A549 (cell line): ENCODE measurements around the gene TPM2. TPM values are rescaled to one million over a fixed set of nuclear protein-coding genes. Genes with fewer than 3 reads are reported as not detected.

Experiments used
- ATAC-seq, 2 experiments: fragments of 200-7000 bp in 1 of 2; fragments of >200 bp in 1 of 2; cut with Nextera tagmentation in 1 of 2; cut with Tn5 transposase in 1 of 2; 3 replicates each; pipeline versions ENCODE4 v1.8.0 to v1.9.1; 2018 to 2020; ENCODE audit warnings: mild to moderate bottlenecking in 1 of 2, moderate library complexity in 1 of 2
- CTCF ChIA-PET: fragments of 300-600 bp; sonication (Branson Sonifier 250); formaldehyde crosslinking; extraction: SDS; loops from one replicate; lab custom pipeline; 2021; ENCODE audit warnings: antibody characterized with exemption, inconsistent platforms; lab: Yijun Ruan, JAX
- POLR2A ChIA-PET: fragments of 350-600 bp; formaldehyde crosslinking; extraction: SDS; loops from one replicate; lab custom pipeline; 2021; ENCODE audit warnings: antibody characterized with exemption, inconsistent platforms; lab: Yijun Ruan, JAX
- DNase-seq, 2 experiments: peaks; one replicate each; pipeline versions ENCODE4 v3.0.0 to v3.0.0-alpha.2; 2011 to 2016; ENCODE audit warnings: low read depth in 1 of 2, low spot score in 1 of 2
- FAIRE-seq: peaks from 2 replicates; lab custom pipeline; 2011; peaks lifted over from hg19 to GRCh38; lab: Jason Lieb, UNC
- H3K27ac ChIP-seq, 2 experiments: fragments of >200 bp; sonication (Bioruptor Twin); formaldehyde crosslinking; 3 replicates each; pipeline ENCODE4 v1.5.1; 2016 to 2017
- H3K4me1 ChIP-seq: fragments of >200 bp; sonication (Bioruptor Twin); formaldehyde crosslinking; 3 replicates; pipeline ENCODE4 v1.6.1; 2016
- H3K4me2 ChIP-seq: fragments of >200 bp; sonication (Bioruptor Twin); formaldehyde crosslinking; 3 replicates; pipeline ENCODE4 v1.6.1; 2016
- H3K4me3 ChIP-seq: fragments of >200 bp; sonication (Bioruptor Twin); formaldehyde crosslinking; 3 replicates; pipeline ENCODE4 v1.5.1; 2016
- H3K9me3 ChIP-seq: fragments of >200 bp; sonication (Bioruptor Twin); formaldehyde crosslinking; 3 replicates; pipeline ENCODE4 v1.6.1; 2016
- BHLHE40 ChIP-seq: IDR thresholded peaks from 2 replicates; pipeline ENCODE4 v1.6.1; 2012; ENCODE audit warnings: low read depth, low read length, inconsistent platforms
- CBX8 ChIP-seq: fragments of 200-600 bp; sonication (generic); IDR thresholded peaks from 2 replicates; pipeline ENCODE4 v1.6.1; 2016
- CEBPB ChIP-seq, 2 experiments: fragments of >200 bp in 1 of 2; sonication (Bioruptor Twin) in 1 of 2; formaldehyde crosslinking in 1 of 2; IDR thresholded peaks; 2 replicates each; pipeline ENCODE4 v1.6.1; 2012 to 2016
- CHD4 ChIP-seq: fragments of 200-600 bp; sonication (generic); IDR thresholded peaks from 2 replicates; pipeline ENCODE4 v1.6.1; 2016; ENCODE audit warnings: antibody characterized with exemption, mild to moderate bottlenecking, borderline replicate concordance
- EP300 ChIP-seq, 2 experiments: fragments of >200 bp; sonication (Bioruptor Twin); formaldehyde crosslinking; IDR thresholded peaks; 2 replicates in 1 of 2; 3 replicates in 1 of 2; pipeline ENCODE4 v1.6.1; 2016 to 2017
- FOSB ChIP-seq: fragments of 250-450 bp; sonication (Bioruptor Pico); IDR thresholded peaks from 2 replicates; pipeline ENCODE4 v1.5.0; 2020; ENCODE audit warnings: mild to moderate bottlenecking, moderate library complexity
- FOXS1 ChIP-seq: fragments of 250-450 bp; sonication (Bioruptor Pico); IDR thresholded peaks from 2 replicates; pipeline ENCODE4 v1.5.0; 2020; ENCODE audit warnings: mild to moderate bottlenecking, moderate library complexity
- GATA3 ChIP-seq: IDR thresholded peaks from 2 replicates; pipeline ENCODE4 v1.6.1; 2012; ENCODE audit warnings: borderline replicate concordance
- HEYL ChIP-seq: fragments of 250-450 bp; sonication (Bioruptor Pico); IDR thresholded peaks from 2 replicates; pipeline ENCODE4 v1.8.0; 2021; ENCODE audit warnings: mild to moderate bottlenecking, moderate library complexity
- HOXA7 ChIP-seq: fragments of 250-450 bp; sonication (Bioruptor Pico); IDR thresholded peaks from 2 replicates; pipeline ENCODE4 v1.5.0; 2020; ENCODE audit warnings: mild to moderate bottlenecking, moderate library complexity
- KDM1A ChIP-seq: fragments of 200-600 bp; sonication (generic); IDR thresholded peaks from 2 replicates; pipeline ENCODE4 v1.6.1; 2016; ENCODE audit warnings: low read depth, mild to moderate bottlenecking
- MAZ ChIP-seq: fragments of 150-350 bp; IDR thresholded peaks from 2 replicates; pipeline ENCODE4 v1.6.1; 2014; ENCODE audit warnings: antibody characterized with exemption, low read depth, low read length, borderline replicate concordance
- MYC ChIP-seq: IDR thresholded peaks from 2 replicates; pipeline ENCODE4 v1.6.1; 2012; ENCODE audit warnings: mild to moderate bottlenecking, inconsistent platforms, low read length, improper control_type of control experiment, borderline replicate concordance
- NR3C1 ChIP-seq: fragments of >200 bp; sonication (Bioruptor Twin); formaldehyde crosslinking; IDR thresholded peaks from 3 replicates; pipeline ENCODE4 v1.6.1; 2017
- PHF8 ChIP-seq: fragments of 200-600 bp; sonication (generic); IDR thresholded peaks from 2 replicates; pipeline ENCODE4 v1.6.1; 2016; ENCODE audit warnings: low read depth, mild to moderate bottlenecking, antibody characterized with exemption, moderate library complexity, borderline replicate concordance
- POLR2AphosphoS2 ChIP-seq: conservative IDR thresholded peaks from 2 replicates; pipeline ENCODE4 v1.6.1; 2012; ENCODE audit warnings: low read length, improper control_type of control experiment, inconsistent platforms
- RAD21 ChIP-seq, 2 experiments: fragments of >200 bp in 1 of 2; sonication (Bioruptor Twin) in 1 of 2; formaldehyde crosslinking in 1 of 2; IDR thresholded peaks in 1 of 2; conservative IDR thresholded peaks in 1 of 2; 2 replicates in 1 of 2; 3 replicates in 1 of 2; pipeline ENCODE4 v1.6.1; 2012 to 2018; ENCODE audit warnings: inconsistent platforms in 1 of 2
- RARB ChIP-seq: fragments of 250-450 bp; sonication (Bioruptor Pico); IDR thresholded peaks from 2 replicates; pipeline ENCODE4 v1.8.0; 2021; ENCODE audit warnings: mild to moderate bottlenecking, moderate library complexity
- RCOR1 ChIP-seq: fragments of 150-350 bp; IDR thresholded peaks from 2 replicates; pipeline ENCODE4 v1.6.1; 2014; ENCODE audit warnings: antibody characterized with exemption, low read length, low read depth
- RNF2 ChIP-seq: fragments of 200-600 bp; sonication (generic); IDR thresholded peaks from 2 replicates; pipeline ENCODE4 v1.6.1; 2016; ENCODE audit warnings: low read depth, mild to moderate bottlenecking, antibody characterized with exemption, moderate library complexity, borderline replicate concordance
- TP53 ChIP-seq: fragments of 250-450 bp; sonication (Bioruptor Pico); IDR thresholded peaks from 2 replicates; pipeline ENCODE4 v1.5.0; 2021; ENCODE audit warnings: mild to moderate bottlenecking, moderate library complexity
- ZNF302 ChIP-seq: fragments of 250-450 bp; sonication (Bioruptor Pico); IDR thresholded peaks from 2 replicates; pipeline ENCODE4 v1.9.0; 2021; ENCODE audit warnings: inconsistent platforms, mild to moderate bottlenecking, moderate library complexity
- WGBS: methylation state at CpG from one replicate; pipeline ENCODE4 v1.1.6; 2017; ENCODE audit errors: missing lambda C conversion rate; 5-methylcytosine and 5-hydroxymethylcytosine counted together
- polyA plus RNA-seq, 4 experiments: library from polyadenylated mRNA; depleted of rRNA in 3 of 4; stranded (reverse); fragments of >200 nt; fragmentation: RNase III in 1 of 4; extraction: RNeasy Plus Mini Kit Qiagen cat#74134 plus additional on column Dnase treatment in 1 of 4; gene quantifications; 2 replicates in 3 of 4; 3 replicates in 1 of 4; pipeline ENCODE4 v1.2.3, GENCODE V29; 2011 to 2017
- TF ChIP-seq, protein P1 (sequence below): fragments of 200-600 bp; sonication (generic); IDR thresholded peaks from 2 replicates; pipeline ENCODE4 v1.6.1; 2016; ENCODE audit warnings: antibody characterized with exemption, mild to moderate bottlenecking, moderate library complexity
- TF ChIP-seq, protein P2 (sequence below): fragments of >200 bp; sonication (Bioruptor Twin); formaldehyde crosslinking; IDR thresholded peaks from 3 replicates; pipeline ENCODE4 v1.6.1; 2016
- TF ChIP-seq, protein P3 (sequence below): fragments of 450-650 bp; IDR thresholded peaks from 2 replicates; pipeline ENCODE4 v1.6.1; 2014; ENCODE audit warnings: antibody characterized with exemption

TPM2 gene
- polyA plus RNA-seq, 2 of the 4 experiments (the other 2 are of a cell fraction): 281 to 956 TPM

DNA sequence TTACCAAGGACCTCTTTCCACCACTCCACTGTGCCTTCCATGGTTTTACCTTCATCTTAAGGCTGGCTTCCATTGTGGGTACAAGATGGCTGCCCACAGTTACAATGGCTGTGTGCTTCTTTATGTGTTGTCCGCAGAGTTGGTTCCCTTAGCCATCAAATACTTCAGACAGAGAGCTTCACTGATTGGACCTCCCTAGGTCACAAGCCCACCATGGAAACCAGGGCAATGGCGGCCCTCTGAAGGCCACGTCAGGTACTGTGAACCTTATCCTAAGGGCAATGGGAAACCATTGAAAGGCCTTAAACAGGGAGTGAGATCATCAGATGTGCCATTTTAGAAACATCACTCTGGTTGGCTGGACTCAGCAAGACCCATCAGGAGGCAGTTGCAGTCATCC lies 21.8 kb downstream of the TPM2 start:
- no peak overlapping the region for H3K4me3 ChIP-seq
- ChIA-PET CTCF (interaction anchor here (4.6 to 21.5 kb wide), 2 partner anchors 23 to 62 kb away, joined by 48 to 498 read pairs; partner anchors contain the start of genes CREB3, TLN1 and TPM2), POLR2A (interaction anchor here (1.0 to 1.3 kb wide), 2 partner anchors 9 to 22 kb away, joined by 4 to 5 read pairs; partner anchors contain the start of genes CCDC107, RMRP and TPM2)
- FAIRE-seq (no peak), ATAC-seq (no peak), DNase-seq (no peak)
- TF ChIP-seq ZNF302 (no peak), NR3C1 (no peak), FOXS1 (CRISPR knock-in tag) (no peak), RAD21 (conservative IDR thresholded peaks at IDR 0.05 in 1 of 2, IDR thresholded peaks at IDR 0.05 in 1 of 2) (no peak), FOSB (CRISPR knock-in tag) (no peak), HOXA7 (CRISPR knock-in tag) (no peak), PHF8 (no peak), CEBPB (IDR thresholded peaks at IDR 0.05) (no peak), BHLHE40 (no peak), RARB (CRISPR knock-in tag) (no peak), EP300 (IDR thresholded peaks at IDR 0.05) (no peak), POLR2AphosphoS2 (no peak), MYC (no peak), GATA3 (no peak)
- TF ChIP-seq, protein P1, sequence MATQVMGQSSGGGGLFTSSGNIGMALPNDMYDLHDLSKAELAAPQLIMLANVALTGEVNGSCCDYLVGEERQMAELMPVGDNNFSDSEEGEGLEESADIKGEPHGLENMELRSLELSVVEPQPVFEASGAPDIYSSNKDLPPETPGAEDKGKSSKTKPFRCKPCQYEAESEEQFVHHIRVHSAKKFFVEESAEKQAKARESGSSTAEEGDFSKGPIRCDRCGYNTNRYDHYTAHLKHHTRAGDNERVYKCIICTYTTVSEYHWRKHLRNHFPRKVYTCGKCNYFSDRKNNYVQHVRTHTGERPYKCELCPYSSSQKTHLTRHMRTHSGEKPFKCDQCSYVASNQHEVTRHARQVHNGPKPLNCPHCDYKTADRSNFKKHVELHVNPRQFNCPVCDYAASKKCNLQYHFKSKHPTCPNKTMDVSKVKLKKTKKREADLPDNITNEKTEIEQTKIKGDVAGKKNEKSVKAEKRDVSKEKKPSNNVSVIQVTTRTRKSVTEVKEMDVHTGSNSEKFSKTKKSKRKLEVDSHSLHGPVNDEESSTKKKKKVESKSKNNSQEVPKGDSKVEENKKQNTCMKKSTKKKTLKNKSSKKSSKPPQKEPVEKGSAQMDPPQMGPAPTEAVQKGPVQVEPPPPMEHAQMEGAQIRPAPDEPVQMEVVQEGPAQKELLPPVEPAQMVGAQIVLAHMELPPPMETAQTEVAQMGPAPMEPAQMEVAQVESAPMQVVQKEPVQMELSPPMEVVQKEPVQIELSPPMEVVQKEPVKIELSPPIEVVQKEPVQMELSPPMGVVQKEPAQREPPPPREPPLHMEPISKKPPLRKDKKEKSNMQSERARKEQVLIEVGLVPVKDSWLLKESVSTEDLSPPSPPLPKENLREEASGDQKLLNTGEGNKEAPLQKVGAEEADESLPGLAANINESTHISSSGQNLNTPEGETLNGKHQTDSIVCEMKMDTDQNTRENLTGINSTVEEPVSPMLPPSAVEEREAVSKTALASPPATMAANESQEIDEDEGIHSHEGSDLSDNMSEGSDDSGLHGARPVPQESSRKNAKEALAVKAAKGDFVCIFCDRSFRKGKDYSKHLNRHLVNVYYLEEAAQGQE: no peak
- TF ChIP-seq, protein P2, sequence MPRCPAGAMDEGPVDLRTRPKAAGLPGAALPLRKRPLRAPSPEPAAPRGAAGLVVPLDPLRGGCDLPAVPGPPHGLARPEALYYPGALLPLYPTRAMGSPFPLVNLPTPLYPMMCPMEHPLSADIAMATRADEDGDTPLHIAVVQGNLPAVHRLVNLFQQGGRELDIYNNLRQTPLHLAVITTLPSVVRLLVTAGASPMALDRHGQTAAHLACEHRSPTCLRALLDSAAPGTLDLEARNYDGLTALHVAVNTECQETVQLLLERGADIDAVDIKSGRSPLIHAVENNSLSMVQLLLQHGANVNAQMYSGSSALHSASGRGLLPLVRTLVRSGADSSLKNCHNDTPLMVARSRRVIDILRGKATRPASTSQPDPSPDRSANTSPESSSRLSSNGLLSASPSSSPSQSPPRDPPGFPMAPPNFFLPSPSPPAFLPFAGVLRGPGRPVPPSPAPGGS: no peak
- H3K4me2 ChIP-seq: no peak overlapping the region
- peaks cover 57% of the 10 kb centered on the region for H3K4me1 ChIP-seq
- no peaks in the 10 kb centered on the region for H3K9me3 ChIP-seq
- 91% methylated on average over 3 of the region's 3 CpGs for WGBS
- H3K27ac ChIP-seq: peak overlapping the region; percentile 15 to 91; a peak in 4 of 6 replicates

DNA sequence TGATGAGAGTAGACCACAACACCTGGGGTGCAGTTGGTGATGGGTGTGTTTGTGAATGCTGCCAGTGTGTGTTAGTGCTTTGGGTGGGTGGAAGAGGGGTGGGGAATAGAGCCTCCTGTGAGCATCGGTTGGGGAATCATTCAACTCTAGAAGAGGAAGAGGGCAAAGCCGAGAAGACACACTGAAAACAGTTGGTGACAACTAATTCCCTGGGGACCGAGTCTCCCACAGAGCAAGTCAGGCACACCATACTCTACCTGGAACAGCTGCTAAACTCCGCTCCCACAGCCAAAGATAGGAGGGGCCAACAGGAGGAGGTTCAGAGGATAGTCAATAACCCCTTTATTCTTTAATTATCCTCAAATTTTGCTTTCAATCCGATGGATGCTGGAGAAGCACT lies 23.2 kb downstream of the TPM2 start:
- ATAC-seq (no peak), DNase-seq (no peak)
- Histone ChIP-seq H3K4me1 (peaks cover 52% of the 10 kb centered on the region), H3K4me3 (no peak overlapping the region)
- TF ChIP-seq RNF2: no peak
- TF ChIP-seq NR3C1: no peak
- no peak for TF ChIP-seq MAZ
- TF ChIP-seq KDM1A: no peak
- no peak for TF ChIP-seq CBX8
- TF ChIP-seq RARB (CRISPR knock-in tag): no peak
- TF ChIP-seq CHD4: no peak
- TF ChIP-seq HEYL (CRISPR knock-in tag): no peak
- TF ChIP-seq, protein P3, sequence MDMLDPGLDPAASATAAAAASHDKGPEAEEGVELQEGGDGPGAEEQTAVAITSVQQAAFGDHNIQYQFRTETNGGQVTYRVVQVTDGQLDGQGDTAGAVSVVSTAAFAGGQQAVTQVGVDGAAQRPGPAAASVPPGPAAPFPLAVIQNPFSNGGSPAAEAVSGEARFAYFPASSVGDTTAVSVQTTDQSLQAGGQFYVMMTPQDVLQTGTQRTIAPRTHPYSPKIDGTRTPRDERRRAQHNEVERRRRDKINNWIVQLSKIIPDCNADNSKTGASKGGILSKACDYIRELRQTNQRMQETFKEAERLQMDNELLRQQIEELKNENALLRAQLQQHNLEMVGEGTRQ: no peak
- TF ChIP-seq RCOR1: no peak
- no peak for TF ChIP-seq GATA3
- TF ChIP-seq TP53 (CRISPR knock-in tag): no peak
- no peak for TF ChIP-seq RAD21 (conservative IDR thresholded peaks at IDR 0.05 in 1 of 2, IDR thresholded peaks at IDR 0.05 in 1 of 2)
- no peak for TF ChIP-seq MYC
- TF ChIP-seq, all 56 proteins: peak for 0
- Histone ChIP-seq H3K27ac (peak overlapping the region; percentile 94 to 97; a peak in 4 of 6 replicates), H3K4me2 (no peak overlapping the region; the same call in 2 of the 3 replicates), H3K9me3 (no peaks in the 10 kb centered on the region)
- POLR2A ChIA-PET: no interaction called here
- CTCF ChIA-PET: interaction anchor here (4.6 to 21.5 kb wide), 3 partner anchors 8 to 63 kb away, joined by 48 to 498 read pairs (median 131); partner anchors contain the start of genes CA9, CREB3, TLN1 and TPM2
- WGBS: 81% methylated on average over 5 of the region's 5 CpGs
- FAIRE-seq: no peak
